ENCODE measurements around the gene POLR2A.

The POLR2A gene

GRCh38 chr17:7508846-7509245 lies 24.7 kb downstream of the POLR2A start:
- no peak for DNase-seq (ENCODE audit: low read depth)

DNA sequence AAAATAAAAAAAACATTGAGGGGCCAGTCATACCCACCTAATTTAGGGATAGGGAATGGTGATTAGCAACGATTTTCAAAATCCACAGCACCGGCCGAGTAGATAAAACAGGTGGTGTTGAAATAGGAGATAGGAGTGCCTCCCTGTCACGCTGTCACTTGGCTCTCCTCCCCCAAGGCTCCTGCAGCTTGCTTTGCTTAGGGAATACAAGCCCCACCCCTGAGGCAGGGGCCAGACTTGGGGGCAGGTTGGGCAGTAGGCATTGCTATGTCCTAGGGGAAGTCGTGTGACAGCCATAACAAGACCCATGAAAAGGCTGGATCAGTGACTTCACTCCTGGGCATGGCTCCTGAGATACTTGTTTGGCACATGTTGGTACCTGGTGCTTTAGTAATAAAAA lies 25.8 kb downstream of the POLR2A start:
- DNase-seq (ENCODE audit: low read depth): no peak

DNA sequence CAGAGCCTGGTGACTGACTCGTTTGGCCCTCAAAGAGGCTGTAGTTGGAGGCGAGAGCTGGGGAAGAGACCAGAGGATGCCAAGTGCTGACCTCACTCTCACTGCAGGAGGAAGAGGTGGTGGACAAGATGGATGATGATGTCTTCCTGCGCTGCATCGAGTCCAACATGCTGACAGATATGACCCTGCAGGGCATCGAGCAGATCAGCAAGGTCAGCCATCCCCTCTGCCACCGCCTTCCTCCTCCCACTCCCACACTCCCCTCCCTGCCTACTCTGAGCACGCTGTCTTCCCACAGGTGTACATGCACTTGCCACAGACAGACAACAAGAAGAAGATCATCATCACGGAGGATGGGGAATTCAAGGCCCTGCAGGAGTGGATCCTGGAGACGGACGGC lies 26.9 kb downstream of the POLR2A start:
- no peak for DNase-seq (ENCODE audit: low read depth)

DNA sequence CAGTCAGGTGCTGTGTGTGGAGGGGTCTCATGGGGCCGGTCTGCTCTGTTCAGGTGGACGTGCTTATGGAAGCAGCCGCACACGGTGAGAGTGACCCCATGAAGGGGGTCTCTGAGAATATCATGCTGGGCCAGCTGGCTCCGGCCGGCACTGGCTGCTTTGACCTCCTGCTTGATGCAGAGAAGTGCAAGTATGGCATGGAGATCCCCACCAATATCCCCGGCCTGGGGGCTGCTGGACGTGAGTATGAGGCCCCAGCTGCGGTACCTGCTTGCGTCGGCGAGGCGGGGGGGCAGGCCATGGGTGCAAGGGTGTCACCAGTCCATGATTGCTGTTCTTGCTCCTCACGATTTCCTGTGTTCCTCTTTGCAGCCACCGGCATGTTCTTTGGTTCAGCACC lies 27.9 kb downstream of the POLR2A start:
- no peak for DNase-seq (ENCODE audit: low read depth)

DNA sequence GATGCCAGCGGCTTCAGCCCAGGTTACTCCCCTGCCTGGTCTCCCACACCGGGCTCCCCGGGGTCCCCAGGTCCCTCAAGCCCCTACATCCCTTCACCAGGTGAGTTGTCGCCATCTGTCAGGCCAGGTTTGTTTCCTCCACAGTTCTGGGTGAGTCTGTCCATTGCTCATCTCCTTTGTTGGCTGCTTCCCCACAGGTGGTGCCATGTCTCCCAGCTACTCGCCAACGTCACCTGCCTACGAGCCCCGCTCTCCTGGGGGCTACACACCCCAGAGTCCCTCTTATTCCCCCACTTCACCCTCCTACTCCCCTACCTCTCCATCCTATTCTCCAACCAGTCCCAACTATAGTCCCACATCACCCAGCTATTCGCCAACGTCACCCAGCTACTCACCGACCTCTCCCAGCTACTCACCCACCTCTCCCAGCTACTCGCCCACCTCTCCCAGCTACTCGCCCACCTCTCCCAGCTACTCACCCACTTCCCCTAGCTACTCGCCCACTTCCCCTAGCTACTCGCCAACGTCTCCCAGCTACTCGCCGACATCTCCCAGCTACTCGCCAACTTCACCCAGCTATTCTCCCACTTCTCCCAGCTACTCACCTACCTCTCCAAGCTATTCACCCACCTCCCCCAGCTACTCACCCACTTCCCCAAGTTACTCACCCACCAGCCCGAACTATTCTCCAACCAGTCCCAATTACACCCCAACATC lies 28.8 kb downstream of the POLR2A start:
- DNase-seq (ENCODE audit: low read depth): no peak

- DNase-seq (ENCODE audit: low read depth): no peak
Measured at GRCh38 chr17:7513850-7514419, 29.8 kb downstream of the POLR2A start.

DNA sequence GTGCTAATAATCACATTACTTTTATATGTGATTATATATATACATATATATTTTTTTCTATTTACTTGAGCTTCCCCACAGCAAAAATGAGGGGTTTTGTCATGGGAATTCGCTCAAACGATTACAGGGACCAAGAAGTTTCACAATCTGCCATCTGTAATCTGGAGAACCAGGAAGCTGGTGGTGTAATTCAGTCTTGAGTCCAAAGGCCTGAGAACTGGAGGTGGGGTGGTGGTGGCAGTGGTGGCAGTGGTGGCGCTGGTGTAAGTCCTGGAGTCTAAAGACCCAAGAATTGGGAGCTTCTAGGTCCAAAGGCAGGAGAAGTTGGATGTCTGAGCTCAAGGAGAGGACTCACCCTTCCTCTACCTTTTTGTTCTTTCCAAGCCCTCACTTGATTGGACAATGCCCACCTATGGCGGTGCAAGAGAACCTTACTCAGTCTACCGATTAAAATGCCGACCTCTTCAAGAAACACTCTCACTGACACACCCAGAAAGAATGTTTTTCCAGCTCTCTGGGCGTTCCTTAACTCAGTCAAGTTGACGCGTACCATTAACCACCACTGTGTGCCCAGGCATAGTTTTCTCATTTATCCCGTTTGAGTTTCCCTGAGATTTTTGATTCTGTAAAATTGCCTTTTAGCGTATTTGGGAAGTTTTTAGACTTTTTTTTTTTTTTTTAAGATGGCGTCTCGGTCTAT lies 31.9 kb downstream of the POLR2A start:
- no peak for DNase-seq (ENCODE audit: low read depth)

- DNase-seq (ENCODE audit: low read depth): no peak
Measured at GRCh38 chr17:7523033-7523432, 38.9 kb downstream of the POLR2A start.

DNA sequence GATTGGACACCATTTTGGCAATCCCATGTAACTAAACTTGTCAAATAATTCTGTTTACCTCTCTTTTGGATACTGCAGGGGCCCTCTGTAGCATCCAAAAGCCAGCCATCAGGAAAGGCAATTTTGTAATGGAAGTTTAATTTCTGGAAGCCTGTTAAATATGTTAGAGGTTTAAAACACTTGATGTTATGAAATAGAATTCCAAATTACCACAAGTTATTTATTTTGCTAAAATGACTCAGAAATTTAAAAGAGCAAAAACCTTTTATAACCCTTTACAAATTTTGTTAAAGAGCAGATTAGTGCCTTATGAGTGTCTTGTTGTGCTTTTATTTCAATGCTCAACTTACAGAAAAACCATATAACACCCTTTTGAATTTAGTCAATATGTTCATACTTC lies 44.7 kb downstream of the POLR2A start:
- no peak for DNase-seq (ENCODE audit: low read depth)

GRCh38 chr17:7530023-7530900 lies 46.1 kb downstream of the POLR2A start:
- DNase-seq (ENCODE audit: low read depth): no peak

GRCh38 chr17:7538050-7538449 lies 53.9 kb downstream of the POLR2A start:
- no peak for DNase-seq (ENCODE audit: low read depth)

DNA sequence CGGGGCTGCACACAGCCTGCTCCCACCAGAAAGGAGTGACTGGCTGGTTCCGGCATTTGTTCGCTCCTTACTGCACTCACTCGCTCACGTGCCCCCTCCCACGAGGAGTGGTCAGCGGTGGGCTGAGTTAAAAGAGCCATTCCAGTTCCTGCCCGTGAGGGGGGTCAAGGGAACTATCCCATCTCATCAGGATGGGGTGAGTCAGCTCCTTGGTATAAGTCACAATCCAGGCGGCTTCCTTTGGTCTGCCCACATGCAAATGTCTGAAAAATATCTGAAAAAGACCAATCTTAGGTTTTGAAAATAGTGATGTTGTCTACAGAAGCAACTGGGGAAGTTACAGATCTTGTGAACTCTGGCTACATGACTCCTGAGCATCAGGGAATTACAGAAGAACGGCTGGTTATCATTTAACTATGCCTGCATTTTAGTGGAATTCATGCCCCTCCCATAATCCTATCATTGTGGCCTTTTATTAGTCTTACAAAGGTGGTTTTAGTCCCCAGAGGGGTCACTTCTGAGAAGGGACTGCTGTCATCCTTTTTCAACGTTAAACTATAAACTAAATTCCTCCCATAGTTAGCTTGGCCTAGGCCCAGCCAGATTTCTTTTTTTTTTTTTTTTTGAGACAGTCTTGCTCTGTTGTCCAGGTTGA lies 54.9 kb downstream of the POLR2A start:
- no peak for DNase-seq (ENCODE audit: low read depth)

- no peak for DNase-seq (ENCODE audit: low read depth)
Measured at GRCh38 chr17:7541074-7541621, 57.0 kb downstream of the POLR2A start.

DNA sequence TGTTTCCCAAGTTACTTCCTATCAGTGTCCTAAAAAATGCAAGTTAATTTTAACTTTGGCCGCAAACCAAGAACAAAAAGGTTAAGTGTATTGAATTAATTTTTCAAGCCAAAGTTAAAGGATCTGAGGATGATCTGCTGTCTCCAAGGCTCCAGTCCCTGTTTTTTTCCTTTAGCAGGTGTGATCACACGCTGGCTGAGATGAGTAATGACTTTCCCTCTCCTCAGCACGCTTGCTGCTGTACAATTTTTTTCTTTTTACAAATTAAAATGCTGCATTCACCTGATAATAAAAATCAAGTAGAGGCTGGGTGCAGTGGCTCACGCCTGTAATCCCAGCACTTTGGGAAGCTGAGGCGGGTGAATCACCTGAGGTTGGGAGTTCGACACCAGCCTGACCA lies 60.7 kb downstream of the POLR2A start:
- no peak for DNase-seq (ENCODE audit: low read depth)

DNA sequence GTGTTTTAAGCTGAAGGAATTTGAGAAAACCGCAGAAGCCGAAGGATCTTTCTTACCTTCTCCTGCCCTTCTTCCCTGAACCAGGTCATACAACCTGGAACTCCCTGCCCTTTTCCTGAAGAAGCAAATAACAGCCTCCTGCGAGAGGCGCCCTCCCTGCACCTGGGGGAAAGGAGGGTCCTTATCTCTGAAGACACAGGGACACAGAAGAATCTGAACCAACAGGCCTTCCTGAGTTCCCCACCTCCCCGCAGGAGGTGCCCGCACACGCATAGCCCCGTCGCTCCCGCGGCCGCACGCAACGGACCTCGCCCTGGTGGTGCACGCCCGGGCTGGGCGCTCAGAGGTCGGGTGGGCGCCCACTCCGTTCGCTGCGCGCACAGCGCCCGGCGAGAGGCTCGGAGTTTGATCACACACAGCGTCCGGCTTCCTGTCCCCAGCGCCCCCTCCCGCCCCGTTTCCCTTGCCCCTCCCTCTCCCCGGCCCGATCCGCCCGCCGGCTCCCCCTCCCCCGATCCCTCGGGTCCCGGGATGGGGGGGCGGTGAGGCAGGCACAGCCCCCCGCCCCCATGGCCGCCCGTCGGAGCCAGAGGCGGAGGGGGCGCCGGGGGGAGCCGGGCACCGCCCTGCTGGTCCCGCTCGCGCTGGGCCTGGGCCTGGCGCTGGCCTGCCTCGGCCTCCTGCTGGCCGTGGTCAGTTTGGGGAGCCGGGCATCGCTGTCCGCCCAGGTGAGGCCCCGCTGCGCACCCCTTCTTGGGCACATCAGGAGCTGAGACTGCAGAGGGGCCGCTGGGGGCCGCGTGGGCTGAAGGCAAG lies 64.6 kb downstream of the POLR2A start, which contains the start of gene TNFSF12:
Gene TNFSF12 (plus strand): TSS at position 474 of the 816 bp plus-strand sequence. CDS start 96 bp downstream, at position 570.
- DNase-seq (ENCODE audit: low read depth): peak; percentile 34

All from stimulated activated CD8-positive, alpha-beta memory T cell treated with anti-CD3 and anti-CD28 coated beads, Interleukin-12 subunit alpha, Interleukin-12 subunit beta, amount 100 ng/mL, for 4 hours (primary cell).